HuH-7 (cell line): ENCODE measurements around the gene CD200R1L.

ENCODE experiments used
- DNase-seq: peaks from one replicate; pipeline ENCODE4 v3.0.0; 2011; ENCODE audit warnings: low spot score

CD200R1L gene

GRCh38 chr3:112818289-112818688, 28.4 kb downstream of the CD200R1L start:
- no peak for DNase-seq

GRCh38 chr3:112817797-112818196, 28.9 kb downstream of the CD200R1L start:
- DNase-seq, result no peak

- no peak for DNase-seq
Observed at GRCh38 chr3:112817271-112817670, 29.4 kb downstream of the CD200R1L start.

GRCh38 chr3:112815981-112816380, 30.7 kb downstream of the CD200R1L start:
- DNase-seq, result no peak

GRCh38 chr3:112814266-112814665, 32.4 kb downstream of the CD200R1L start:
- DNase-seq, result no peak

- no peak for DNase-seq
Observed at GRCh38 chr3:112813723-112814171, 32.9 kb downstream of the CD200R1L start.

- DNase-seq, result no peak
Observed at GRCh38 chr3:112813016-112813415, 33.6 kb downstream of the CD200R1L start.

- no peak for DNase-seq
Observed at GRCh38 chr3:112811917-112812660, 34.6 kb downstream of the CD200R1L start.

GRCh38 chr3:112811131-112811884, 35.4 kb downstream of the CD200R1L start:
- no peak for DNase-seq

- no peak for DNase-seq
Observed at GRCh38 chr3:112810561-112810960, 36.1 kb downstream of the CD200R1L start.

GRCh38 chr3:112808136-112808535, 38.5 kb downstream of the CD200R1L start:
- no peak for DNase-seq

GRCh38 chr3:112807685-112808084, 39.0 kb downstream of the CD200R1L start:
- DNase-seq, result no peak

GRCh38 chr3:112806903-112807302, 39.8 kb downstream of the CD200R1L start:
- DNase-seq, result no peak

GRCh38 chr3:112805126-112805525, 41.5 kb downstream of the CD200R1L start:
- DNase-seq, result no peak

GRCh38 chr3:112804021-112804420, 42.6 kb downstream of the CD200R1L start:
- DNase-seq, result no peak

- DNase-seq, result no peak
Observed at GRCh38 chr3:112803467-112803866, 43.2 kb downstream of the CD200R1L start.

- DNase-seq, result no peak
Observed at GRCh38 chr3:112802338-112802737, 44.3 kb downstream of the CD200R1L start.

GRCh38 chr3:112799946-112800345, 46.7 kb downstream of the CD200R1L start:
- DNase-seq, result no peak

- DNase-seq, result peak; percentile 8
Observed at GRCh38 chr3:112794622-112795172, 52.0 kb downstream of the CD200R1L start.

- no peak for DNase-seq
Observed at GRCh38 chr3:112793326-112794081, 53.2 kb downstream of the CD200R1L start.

- no peak for DNase-seq
Observed at GRCh38 chr3:112791736-112792135, 54.9 kb downstream of the CD200R1L start.

- no peak for DNase-seq
Observed at GRCh38 chr3:112789787-112790186, 56.9 kb downstream of the CD200R1L start.
